ENCODE data around the gene E2F4.

E2F4 gene

DNA sequence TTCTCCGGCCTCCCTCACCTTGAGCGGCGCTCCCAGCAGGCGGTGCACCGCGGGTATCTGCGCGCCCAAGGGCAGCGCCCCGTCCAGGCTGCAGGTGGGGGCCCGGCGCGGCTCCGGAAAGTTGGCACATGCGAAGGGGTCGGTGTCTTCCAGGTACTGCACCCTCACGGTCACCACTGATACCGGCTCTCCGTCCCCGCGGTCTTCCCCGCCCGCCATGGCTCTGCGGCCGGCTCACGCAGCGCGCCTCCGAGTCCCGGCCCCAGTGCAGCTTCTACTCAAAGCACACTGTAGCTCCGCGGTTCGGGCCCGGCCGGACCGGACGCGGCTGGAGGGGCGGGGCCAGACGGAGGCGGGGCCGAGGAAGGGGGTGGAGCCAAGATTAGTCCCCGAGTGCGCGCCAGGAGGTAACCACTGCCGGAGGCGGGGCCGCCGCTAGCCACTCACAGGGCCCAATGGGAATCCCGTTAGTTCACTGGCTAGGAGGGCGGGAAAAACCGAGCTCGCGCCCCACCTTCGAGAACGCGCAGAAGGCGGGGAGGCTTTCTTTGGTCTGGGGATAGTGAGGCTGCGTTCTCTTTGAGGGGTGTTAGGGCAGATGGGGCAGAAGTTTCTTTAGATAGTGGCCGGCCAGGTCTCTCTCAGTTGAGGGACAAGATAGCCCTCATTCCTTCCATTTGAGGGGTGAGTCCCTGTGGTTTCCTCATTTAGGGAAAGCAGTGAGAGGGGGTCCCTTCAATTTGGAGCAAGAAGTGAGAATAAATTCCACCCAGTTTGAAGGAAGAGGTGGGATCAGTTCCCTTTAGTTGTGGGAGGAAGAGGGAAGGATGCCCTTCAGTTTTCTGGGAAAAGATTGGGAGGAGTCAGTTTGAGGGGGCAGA is 55.5 kb downstream of the E2F4 start, which contains the start of gene FHOD1:
TSS of gene FHOD1 (minus strand) at position 290 of the 881 bp plus-strand sequence. CDS start at position 219, 71 bp downstream.
- H3K4me2 ChIP-seq (ENCODE audit: low read depth, low read length, poor library complexity, severe bottlenecking) = peak within 1 kb of the TSS; percentile 99
- H3K4me3 ChIP-seq (ENCODE audit: low read length, poor library complexity, severe bottlenecking) = peak within 1 kb of the TSS; percentile 88
- peaks cover 33% of the 10 kb centered on the region; the same call in 1 of the 2 replicates for H3K79me2 ChIP-seq (ENCODE audit: insufficient read depth, low read length)
- peak within 1 kb of the TSS; percentile 83 for H3K9ac ChIP-seq (ENCODE audit: low read depth, low read length, poor library complexity, severe bottlenecking)
- peaks cover 64% of the 10 kb centered on the region for H3K4me1 ChIP-seq (ENCODE audit: insufficient read depth, low read length, poor library complexity, severe bottlenecking)
- TF ChIP-seq, protein P1, sequence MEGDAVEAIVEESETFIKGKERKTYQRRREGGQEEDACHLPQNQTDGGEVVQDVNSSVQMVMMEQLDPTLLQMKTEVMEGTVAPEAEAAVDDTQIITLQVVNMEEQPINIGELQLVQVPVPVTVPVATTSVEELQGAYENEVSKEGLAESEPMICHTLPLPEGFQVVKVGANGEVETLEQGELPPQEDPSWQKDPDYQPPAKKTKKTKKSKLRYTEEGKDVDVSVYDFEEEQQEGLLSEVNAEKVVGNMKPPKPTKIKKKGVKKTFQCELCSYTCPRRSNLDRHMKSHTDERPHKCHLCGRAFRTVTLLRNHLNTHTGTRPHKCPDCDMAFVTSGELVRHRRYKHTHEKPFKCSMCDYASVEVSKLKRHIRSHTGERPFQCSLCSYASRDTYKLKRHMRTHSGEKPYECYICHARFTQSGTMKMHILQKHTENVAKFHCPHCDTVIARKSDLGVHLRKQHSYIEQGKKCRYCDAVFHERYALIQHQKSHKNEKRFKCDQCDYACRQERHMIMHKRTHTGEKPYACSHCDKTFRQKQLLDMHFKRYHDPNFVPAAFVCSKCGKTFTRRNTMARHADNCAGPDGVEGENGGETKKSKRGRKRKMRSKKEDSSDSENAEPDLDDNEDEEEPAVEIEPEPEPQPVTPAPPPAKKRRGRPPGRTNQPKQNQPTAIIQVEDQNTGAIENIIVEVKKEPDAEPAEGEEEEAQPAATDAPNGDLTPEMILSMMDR (conservative IDR thresholded peaks at IDR 0.05; ENCODE audit: low read length) = no peak
- no peak for TF ChIP-seq EZH2phosphoT487 (IDR thresholded peaks at IDR 0.05; ENCODE audit: borderline replicate concordance)
- H3K9me2 ChIP-seq (replicated peaks; ENCODE audit: low read depth, low read length) = no peaks in the 10 kb centered on the region
- H3K36me3 ChIP-seq (ENCODE audit: insufficient read depth, low read length) = no peaks in the 10 kb centered on the region
- H3K27me3 ChIP-seq (ENCODE audit: insufficient read depth, low read length, poor library complexity, severe bottlenecking) = no peaks in the 10 kb centered on the region
- H3K9me3 ChIP-seq (ENCODE audit: insufficient read depth, low read depth, low read length) = no peaks in the 10 kb centered on the region
- H4K20me1 ChIP-seq (ENCODE audit: insufficient read depth, low read length, poor library complexity, severe bottlenecking) = peaks cover 19% of the 10 kb centered on the region
- H2AFZ ChIP-seq (ENCODE audit: low read length) = peak within 1 kb of the TSS; percentile 86
- peaks cover 8% of the 10 kb centered on the region for H3F3A ChIP-seq (ENCODE audit: low read depth)

- no peaks in the 10 kb centered on the region for H3K27me3 ChIP-seq (ENCODE audit: insufficient read depth, low read length, poor library complexity, severe bottlenecking)
- H2AFZ ChIP-seq (ENCODE audit: low read length) = peak overlapping the region; percentile 86
- H4K20me1 ChIP-seq (ENCODE audit: insufficient read depth, low read length, poor library complexity, severe bottlenecking) = peaks cover 19% of the 10 kb centered on the region
- H3K79me2 ChIP-seq (ENCODE audit: insufficient read depth, low read length) = peaks cover 29% of the 10 kb centered on the region; the same call in 1 of the 2 replicates
- H3K9me2 ChIP-seq (replicated peaks; ENCODE audit: low read depth, low read length) = no peaks in the 10 kb centered on the region
- H3F3A ChIP-seq (ENCODE audit: low read depth) = peaks cover 8% of the 10 kb centered on the region
- peaks cover 61% of the 10 kb centered on the region for H3K4me1 ChIP-seq (ENCODE audit: insufficient read depth, low read length, poor library complexity, severe bottlenecking)
- no peaks in the 10 kb centered on the region for H3K36me3 ChIP-seq (ENCODE audit: insufficient read depth, low read length)
- peak overlapping the region; percentile 88 for H3K4me3 ChIP-seq (ENCODE audit: low read length, poor library complexity, severe bottlenecking)
- no peaks in the 10 kb centered on the region for H3K9me3 ChIP-seq (ENCODE audit: insufficient read depth, low read depth, low read length)
- H3K9ac ChIP-seq (ENCODE audit: low read depth, low read length, poor library complexity, severe bottlenecking) = peak overlapping the region; percentile 83
- TF ChIP-seq, protein P1 (conservative IDR thresholded peaks at IDR 0.05; ENCODE audit: low read length) = no peak
- no peak for TF ChIP-seq EZH2phosphoT487 (IDR thresholded peaks at IDR 0.05; ENCODE audit: borderline replicate concordance)
- peak overlapping the region; percentile 99 for H3K4me2 ChIP-seq (ENCODE audit: low read depth, low read length, poor library complexity, severe bottlenecking)
These were observed 56.1 kb downstream of the E2F4 start for GRCh38 chr16:67248073-67248400.
